Keratinocyte (primary cell): ENCODE results near the gene ADAM19.

Experiments
- EZH2 ChIP-seq: IDR thresholded peaks from one replicate; pipeline ENCODE4 v1.6.1; 2012; ENCODE audit warnings: inconsistent platforms, mild to moderate bottlenecking, low read length, moderate library complexity
- TF ChIP-seq, protein P1 (sequence below), 3 experiments: IDR thresholded peaks in 1 of 3; conservative IDR thresholded peaks in 1 of 3; optimal IDR thresholded peaks in 1 of 3; 2 replicates in 2 of 3; 3 replicates in 1 of 3; pipeline versions ENCODE3 to v1.5.1; 2011; ENCODE audit warnings: low read length in 3 of 3, mild to moderate bottlenecking in 3 of 3, moderate library complexity in 2 of 3, control low read depth in 1 of 3, inconsistent platforms in 1 of 3; ENCODE audit not compliant: insufficient read depth in 2 of 3; ENCODE audit errors: extremely low read depth in 1 of 3

DNA sequence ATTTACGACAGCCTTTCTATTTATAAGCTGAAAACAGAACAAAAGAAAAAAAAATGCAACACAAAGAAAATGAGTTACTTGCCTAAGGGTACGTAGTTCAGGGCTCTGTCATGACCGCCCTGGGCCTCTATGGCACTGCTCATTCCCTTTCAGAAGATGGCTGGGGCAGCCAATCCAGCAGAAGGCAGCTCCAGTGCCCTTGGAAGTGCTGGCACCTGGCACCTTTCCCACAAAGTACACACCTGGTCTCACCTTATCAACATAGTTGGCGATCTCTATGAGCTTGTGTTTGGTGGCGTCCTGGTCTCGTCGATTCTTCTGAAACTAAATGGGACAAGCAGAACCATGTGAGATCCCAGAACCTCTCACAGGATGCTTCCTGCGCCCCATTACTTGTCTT lies 62.4 kb downstream of the ADAM19 start:
- TF ChIP-seq EZH2 = no peak
- TF ChIP-seq, protein P1, sequence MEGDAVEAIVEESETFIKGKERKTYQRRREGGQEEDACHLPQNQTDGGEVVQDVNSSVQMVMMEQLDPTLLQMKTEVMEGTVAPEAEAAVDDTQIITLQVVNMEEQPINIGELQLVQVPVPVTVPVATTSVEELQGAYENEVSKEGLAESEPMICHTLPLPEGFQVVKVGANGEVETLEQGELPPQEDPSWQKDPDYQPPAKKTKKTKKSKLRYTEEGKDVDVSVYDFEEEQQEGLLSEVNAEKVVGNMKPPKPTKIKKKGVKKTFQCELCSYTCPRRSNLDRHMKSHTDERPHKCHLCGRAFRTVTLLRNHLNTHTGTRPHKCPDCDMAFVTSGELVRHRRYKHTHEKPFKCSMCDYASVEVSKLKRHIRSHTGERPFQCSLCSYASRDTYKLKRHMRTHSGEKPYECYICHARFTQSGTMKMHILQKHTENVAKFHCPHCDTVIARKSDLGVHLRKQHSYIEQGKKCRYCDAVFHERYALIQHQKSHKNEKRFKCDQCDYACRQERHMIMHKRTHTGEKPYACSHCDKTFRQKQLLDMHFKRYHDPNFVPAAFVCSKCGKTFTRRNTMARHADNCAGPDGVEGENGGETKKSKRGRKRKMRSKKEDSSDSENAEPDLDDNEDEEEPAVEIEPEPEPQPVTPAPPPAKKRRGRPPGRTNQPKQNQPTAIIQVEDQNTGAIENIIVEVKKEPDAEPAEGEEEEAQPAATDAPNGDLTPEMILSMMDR (optimal IDR thresholded peaks at IDR 0.05 in 1 of 3, IDR thresholded peaks at IDR 0.05 in 1 of 3, conservative IDR thresholded peaks at IDR 0.05 in 1 of 3; ENCODE audit: extremely low read depth in 1 of 3, insufficient read depth in 2 of 3, low read length in 3 of 3) = no peak
